GM08714 (cell line): ENCODE data around the gene ANO1.

Experiments
- H3K4me3 ChIP-seq: fragments of 200-500 bp; sonication (Bioruptor generic); 2 replicates; pipeline ENCODE4 v1.5.1; 2014; ENCODE audit warnings: mild to moderate bottlenecking, low read length, inconsistent platforms
- ZNF274 ChIP-seq: IDR thresholded peaks from 2 replicates; pipeline ENCODE4 v1.6.1; 2012; ENCODE audit warnings: mild to moderate bottlenecking, low read depth, low read length

The ANO1 gene

GRCh38 chr11:70120674-70121073 lies 42.6 kb downstream of the ANO1 start:
- TF ChIP-seq ZNF274, result no peak
- H3K4me3 ChIP-seq, result no peak overlapping the region

GRCh38 chr11:70122490-70123198 lies 44.5 kb downstream of the ANO1 start:
- H3K4me3 ChIP-seq, result no peak overlapping the region
- no peak for TF ChIP-seq ZNF274

- no peak overlapping the region for H3K4me3 ChIP-seq
- TF ChIP-seq ZNF274, result no peak
These were observed 45.6 kb downstream of the ANO1 start for GRCh38 chr11:70123711-70124110.

- TF ChIP-seq ZNF274, result no peak
- H3K4me3 ChIP-seq, result no peak overlapping the region
These were observed 46.3 kb downstream of the ANO1 start for GRCh38 chr11:70124321-70125000.

- no peak overlapping the region for H3K4me3 ChIP-seq
- no peak for TF ChIP-seq ZNF274
These were observed 48.4 kb downstream of the ANO1 start for GRCh38 chr11:70126494-70126893.

- TF ChIP-seq ZNF274, result no peak
- H3K4me3 ChIP-seq, result no peak overlapping the region
These were observed 49.7 kb downstream of the ANO1 start for GRCh38 chr11:70127653-70128434.

GRCh38 chr11:70128435-70128906 lies 50.4 kb downstream of the ANO1 start:
- TF ChIP-seq ZNF274, result no peak
- H3K4me3 ChIP-seq, result no peak overlapping the region

- no peak for TF ChIP-seq ZNF274
- no peak overlapping the region for H3K4me3 ChIP-seq
These were observed 51.0 kb downstream of the ANO1 start for GRCh38 chr11:70129051-70129592.

- no peak overlapping the region for H3K4me3 ChIP-seq
- no peak for TF ChIP-seq ZNF274
These were observed 52.5 kb downstream of the ANO1 start for GRCh38 chr11:70130636-70131035.

- no peak for TF ChIP-seq ZNF274
- H3K4me3 ChIP-seq, result no peak overlapping the region
These were observed 53.6 kb downstream of the ANO1 start for GRCh38 chr11:70131606-70132190.

- TF ChIP-seq ZNF274, result no peak
- no peak overlapping the region for H3K4me3 ChIP-seq
These were observed 54.5 kb downstream of the ANO1 start for GRCh38 chr11:70132641-70133040.

- H3K4me3 ChIP-seq, result no peak overlapping the region
- no peak for TF ChIP-seq ZNF274
These were observed 55.7 kb downstream of the ANO1 start for GRCh38 chr11:70133771-70134335.

GRCh38 chr11:70134490-70134889 lies 56.4 kb downstream of the ANO1 start:
- H3K4me3 ChIP-seq, result no peak overlapping the region
- TF ChIP-seq ZNF274, result no peak

- TF ChIP-seq ZNF274, result no peak
- H3K4me3 ChIP-seq, result no peak overlapping the region
These were observed 57.0 kb downstream of the ANO1 start for GRCh38 chr11:70135142-70135541.
